Stimulated activated CD4-positive, alpha-beta T cell treated with anti-CD3 and anti-CD28 coated beads, Interleukin-2, amount 100 ng/mL, for 24 hours (primary cell): Measurements from ENCODE around the gene TRAF3.
"Not testable (repeated sequence)": the region's sequence is repeated elsewhere in the genome, so short reads cannot be mapped to it uniquely, and the experiment has no call there.

ENCODE experiments used
- DNase-seq, 2 donors: peaks; one replicate each; pipeline ENCODE4 v3.0.0-alpha.2; 2020

Gene TRAF3

DNA sequence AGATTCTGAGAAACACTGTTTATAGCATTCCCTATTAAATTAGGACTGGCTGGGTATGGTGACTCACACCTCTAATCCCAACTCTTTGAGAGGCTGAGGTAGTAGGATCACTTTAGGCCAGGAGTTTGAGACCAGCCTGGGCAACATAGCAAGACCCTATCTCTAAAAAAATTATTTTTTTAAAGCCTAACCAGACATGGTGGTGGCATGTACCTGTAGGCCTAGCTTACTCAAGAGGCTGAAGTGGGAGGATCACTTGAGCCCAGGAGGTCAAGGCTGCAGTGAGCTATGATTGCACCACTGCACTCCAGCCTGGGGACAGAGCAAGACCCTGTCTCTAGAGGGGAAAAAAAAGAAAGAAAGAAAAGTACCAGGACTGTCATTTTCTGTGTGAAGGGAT lies 119.5 kb downstream of the TRAF3 start:
- DNase-seq: not testable (repeated sequence)

DNA sequence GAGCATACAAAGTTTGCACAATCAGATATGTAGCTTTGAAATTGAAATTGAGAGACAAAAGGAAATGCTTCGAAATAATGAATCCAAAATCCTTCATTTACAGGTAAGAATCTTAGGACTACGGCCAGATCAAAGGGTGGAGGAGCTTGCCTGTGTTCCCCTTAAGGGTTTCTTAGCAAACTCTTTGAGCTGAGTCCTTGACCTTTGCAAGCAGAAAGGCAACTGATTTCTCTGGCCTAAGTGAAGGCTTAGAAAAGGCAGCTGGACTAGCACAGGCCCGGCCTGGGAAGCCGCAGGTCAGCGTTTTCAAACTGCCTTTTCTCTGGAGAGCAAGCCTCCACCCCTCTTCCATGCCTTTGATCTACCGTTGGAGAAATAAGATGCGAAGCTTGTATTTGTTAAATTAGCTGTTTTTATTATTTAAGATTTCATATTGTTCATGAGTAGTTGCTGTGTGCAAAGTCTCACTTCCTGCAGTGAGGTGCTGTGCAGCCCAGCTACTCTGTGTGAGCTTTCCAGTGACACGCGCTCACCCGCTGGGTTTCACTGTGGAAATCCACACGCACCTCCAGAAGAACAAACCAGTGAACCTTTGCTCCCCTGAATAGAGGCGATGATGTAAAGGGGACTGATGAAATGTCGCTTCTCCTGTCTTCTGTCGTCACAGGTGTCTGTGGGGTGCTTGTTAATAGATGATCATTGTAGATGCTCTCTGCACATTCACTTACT lies 120.2 kb downstream of the TRAF3 start:
- DNase-seq: no peak

DNA sequence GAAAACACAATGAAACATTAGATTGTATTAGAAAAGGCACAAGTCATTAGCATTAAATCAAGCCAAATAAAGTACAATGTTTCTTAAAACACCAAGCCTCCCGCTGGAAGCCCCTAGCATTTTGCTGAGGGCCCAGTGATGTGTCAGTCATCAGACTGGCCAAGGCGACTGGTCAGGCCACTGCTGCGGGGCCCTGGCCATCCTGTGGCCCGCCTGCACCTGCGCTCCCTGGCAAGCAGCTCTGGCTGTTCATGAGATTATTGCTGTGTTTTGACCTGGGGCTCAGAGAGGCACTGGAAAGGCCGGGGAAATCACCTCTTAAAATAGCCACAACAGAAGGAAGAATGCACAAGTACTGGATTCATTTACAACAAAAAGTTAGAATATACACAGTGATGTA lies 121.0 kb downstream of the TRAF3 start:
- DNase-seq: no peak

DNA sequence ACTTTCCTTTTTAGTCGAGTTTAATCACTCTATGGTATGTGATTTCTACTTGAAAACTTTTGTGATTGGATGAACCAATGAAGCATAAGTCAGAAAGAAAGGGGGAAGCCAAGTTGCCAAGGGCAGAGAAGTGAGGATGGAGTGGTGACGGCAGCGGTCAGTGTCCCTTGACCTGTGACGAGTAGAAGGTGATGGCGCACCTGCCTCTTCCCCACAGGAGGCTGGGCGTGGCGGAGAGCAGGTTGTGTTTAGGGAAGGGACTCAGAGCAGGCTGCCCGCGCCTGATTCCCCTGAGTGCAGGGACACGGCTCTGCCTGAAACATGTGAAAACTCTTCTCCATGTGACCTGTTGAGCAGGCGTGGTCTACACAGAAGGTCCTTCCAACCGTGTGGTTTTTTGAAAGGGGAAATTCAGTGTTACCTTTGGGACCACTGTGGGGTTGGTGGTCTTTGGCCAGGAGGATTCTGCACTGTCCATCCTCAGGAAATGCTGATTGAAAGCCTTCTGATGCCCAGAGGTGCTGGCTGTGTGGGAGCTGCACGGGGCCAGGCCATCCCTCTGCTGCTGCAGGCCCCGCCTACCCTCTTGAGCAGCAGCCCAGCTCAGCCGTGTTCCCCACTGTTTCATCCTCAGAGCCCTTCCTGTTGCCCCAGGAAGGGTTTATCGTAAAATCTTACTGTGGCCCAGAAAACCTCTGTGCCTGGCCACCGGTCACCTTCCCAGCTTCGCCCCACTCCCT lies 121.7 kb downstream of the TRAF3 start:
- DNase-seq: no peak

DNA sequence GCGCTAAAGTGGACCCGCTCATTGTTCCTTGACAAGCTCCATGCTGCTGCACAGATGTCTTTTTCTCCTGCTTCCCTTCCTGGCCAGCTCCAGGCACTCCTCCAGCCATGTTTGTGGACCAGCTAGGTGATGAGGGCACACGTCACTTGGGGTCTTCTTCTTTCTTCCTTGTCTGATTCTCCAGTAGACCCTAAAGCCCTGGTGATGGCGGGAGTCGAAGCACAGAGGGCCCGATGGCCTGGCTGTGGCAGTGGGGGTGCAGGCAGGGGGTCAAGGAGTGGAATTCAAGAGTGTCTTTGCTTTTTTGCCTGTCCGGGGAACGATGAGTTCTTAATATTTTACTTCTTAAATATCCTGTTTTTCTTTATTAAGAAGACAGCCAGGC lies 122.3 kb downstream of the TRAF3 start:
- DNase-seq: no peak

DNA sequence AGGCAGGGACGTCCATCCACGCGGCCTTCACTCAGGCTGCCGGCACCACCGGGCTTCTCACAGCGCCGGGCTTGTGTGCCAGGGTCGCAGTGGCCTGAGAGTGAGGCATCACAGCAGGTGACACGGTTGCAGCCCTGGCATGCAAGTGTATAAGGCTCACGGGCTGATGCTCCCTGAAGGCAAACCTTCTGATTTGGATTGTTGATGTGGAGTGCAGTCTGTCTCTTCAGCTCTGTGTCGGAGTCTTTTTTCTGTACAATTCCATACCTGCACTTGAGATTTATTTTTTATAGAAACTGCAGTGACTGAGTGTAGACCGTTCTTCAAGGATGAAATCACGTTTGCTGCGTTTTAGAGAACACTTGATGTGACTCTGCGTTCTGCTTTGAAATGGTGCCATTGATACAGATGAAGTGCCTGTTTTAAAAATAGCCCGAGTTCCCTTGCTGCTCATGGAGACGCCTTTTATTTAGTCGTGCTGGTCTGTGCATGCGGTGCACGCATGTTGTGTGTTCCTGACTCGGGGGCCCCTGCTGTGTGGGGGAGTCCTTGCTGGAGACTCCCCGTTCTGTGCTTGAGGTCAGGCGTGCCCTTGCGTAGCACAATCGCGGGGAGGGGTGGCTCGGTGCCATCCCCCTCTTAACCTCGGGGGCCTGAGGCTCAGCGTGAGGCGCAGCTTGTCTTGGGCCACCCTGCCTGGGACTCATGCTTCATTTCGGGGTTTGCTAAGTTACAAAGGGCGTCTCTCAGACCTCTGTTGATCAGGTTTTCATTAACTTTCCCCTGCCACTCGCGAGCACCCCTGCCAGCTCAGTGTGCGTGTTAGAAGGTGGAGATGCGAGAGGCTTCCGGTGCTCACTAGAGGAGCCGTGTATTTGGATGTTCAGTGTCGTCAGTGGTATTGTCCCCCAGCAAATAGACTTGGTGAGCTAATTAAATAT lies 123.7 kb downstream of the TRAF3 start:
- no peak for DNase-seq

DNA sequence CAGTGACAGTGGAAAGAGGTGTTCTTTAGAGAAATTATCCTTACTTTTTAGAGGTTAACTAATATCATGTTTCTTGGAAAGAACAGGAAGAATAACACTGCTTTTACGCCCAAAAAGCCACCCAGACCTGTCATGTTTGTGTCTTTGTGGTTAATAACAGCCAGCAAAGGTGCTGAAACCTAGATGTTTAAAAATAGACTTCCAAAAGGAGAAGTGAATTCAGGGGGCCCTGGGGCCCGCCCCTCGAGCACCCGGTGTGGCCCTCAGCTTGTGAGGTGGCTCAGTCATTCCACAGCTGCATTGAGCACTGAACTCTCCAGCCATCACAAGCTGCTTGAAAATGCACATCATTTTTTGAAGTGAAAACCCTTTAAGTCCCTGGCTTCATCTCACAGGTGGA lies 124.4 kb downstream of the TRAF3 start:
- DNase-seq: no peak

DNA sequence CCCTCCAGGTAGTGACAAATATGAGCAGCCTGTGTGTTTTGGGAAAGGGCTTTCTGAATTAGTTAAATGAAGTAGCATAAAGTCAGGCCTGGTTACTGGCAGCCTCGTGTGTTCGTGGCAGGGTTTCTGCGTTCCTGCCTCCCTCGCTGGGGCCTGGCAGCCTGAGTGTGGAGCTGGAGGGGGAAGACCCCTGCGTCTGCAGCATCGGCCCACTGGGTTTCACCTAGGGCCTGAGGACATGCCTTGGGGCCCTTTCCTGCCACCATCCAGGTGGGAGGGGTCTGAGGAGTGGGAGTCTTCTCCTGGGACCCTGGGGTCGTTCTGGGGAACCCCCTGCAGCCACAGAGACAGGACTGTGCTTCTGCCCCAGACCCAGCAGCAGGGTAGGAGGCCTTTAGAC lies 124.8 kb downstream of the TRAF3 start:
- DNase-seq: no peak

DNA sequence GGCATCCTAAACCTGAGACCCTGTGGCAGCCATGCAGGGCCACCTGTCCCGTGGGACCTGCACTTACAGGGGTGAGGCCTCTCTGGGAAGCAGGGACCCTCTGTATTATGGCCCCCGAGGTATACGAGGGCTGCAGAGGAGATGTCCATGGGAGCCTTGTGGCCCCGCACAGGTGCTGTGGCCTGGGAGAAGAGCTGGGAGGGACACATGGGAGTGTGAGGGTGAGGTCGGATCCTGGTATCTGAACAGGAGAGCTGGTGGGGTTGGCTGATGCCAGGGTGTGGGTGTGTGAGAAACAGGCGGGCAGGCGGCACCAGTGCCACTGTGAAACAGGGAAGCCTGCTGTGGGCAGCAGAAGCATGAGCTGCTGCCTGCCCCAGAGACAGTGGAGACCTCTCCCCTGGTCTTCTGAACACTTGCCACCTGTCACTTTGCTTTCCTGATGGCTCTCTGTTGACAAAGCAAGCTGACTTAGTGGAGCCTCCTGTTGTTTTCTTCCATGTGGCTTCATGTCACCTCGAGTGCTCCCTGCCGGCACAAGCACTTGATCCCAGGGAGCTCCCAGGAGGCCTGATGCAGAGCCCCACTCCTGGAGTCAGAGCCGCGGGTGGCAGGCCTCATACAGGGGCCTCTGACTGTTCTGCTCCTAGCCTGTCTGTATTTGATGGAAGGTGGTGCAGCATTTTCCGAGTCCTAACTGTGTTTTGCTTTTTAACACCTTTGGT lies 125.4 kb downstream of the TRAF3 start:
- DNase-seq: no peak

DNA sequence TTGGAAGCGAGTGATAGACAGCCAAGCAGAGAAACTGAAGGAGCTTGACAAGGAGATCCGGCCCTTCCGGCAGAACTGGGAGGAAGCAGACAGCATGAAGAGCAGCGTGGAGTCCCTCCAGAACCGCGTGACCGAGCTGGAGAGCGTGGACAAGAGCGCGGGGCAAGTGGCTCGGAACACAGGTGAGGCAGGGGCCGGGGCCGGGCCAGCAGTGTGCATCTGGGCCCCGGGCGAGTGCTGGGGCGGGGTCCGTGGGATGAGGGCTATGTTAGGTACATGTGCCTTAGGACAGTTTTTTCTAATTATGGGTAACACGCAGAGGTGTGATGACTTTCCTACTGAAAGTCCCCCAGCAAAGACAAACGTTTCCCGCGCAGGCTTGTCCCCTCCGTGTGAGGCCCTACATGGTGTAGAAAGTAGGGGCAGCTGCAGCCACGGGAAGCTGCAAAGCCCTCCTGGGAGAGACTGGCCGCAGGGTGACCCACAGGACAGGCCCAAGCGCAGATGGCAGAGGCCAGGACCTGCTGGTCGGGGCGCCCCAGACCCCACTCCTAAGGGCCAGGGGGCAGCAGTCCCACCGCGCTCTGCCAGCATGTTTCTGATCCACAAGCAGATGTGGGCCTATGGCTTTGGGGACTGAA lies 126.1 kb downstream of the TRAF3 start:
- no peak for DNase-seq

DNA sequence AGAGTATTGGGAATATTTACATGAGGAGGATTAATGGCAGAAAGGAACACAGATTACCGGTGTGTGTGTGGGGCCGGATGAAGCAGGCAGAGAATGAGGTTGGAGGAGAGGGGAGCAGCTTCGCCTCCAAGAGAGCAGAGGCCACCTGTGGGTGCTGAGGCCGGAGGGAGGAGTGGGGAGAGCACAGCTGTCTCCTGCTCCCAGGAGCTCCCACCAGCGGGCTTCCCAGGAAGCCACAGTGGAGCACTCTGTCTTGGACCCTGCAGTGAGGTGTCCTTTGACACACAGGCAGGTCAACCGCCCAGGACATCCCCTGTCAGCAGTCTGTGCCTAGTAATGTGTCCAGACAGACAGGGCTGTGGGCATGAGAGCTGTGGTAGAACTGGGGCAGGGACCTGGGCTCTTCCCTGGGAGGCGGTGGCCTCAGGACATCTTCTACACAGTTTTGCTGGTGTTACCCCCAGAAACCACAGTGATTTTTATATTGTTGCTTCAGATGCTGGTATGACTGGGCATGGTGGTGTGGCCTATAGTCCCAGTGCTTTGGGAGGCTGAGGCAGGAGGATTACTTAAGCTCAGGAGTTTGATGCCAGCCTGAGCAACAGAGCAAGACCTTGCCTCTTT lies 126.8 kb downstream of the TRAF3 start:
- DNase-seq: no peak

DNA sequence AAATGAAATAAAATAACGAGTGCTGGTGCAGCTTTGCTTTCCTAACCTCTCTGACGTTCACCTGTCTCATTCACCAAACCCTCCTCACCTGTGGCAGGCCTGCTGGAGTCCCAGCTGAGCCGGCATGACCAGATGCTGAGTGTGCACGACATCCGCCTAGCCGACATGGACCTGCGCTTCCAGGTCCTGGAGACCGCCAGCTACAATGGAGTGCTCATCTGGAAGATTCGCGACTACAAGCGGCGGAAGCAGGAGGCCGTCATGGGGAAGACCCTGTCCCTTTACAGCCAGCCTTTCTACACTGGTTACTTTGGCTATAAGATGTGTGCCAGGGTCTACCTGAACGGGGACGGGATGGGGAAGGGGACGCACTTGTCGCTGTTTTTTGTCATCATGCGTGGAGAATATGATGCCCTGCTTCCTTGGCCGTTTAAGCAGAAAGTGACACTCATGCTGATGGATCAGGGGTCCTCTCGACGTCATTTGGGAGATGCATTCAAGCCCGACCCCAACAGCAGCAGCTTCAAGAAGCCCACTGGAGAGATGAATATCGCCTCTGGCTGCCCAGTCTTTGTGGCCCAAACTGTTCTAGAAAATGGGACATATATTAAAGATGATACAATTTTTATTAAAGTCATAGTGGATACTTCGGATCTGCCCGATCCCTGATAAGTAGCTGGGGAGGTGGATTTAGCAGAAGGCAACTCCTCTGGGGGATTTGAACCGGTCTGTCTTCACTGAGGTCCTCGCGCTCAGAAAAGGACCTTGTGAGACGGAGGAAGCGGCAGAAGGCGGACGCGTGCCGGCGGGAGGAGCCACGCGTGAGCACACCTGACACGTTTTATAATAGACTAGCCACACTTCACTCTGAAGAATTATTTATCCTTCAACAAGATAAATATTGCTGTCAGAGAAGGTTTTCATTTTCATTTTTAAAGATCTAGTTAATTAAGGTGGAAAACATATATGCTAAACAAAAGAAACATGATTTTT lies 128.2 kb downstream of the TRAF3 start:
- no peak for DNase-seq

DNA sequence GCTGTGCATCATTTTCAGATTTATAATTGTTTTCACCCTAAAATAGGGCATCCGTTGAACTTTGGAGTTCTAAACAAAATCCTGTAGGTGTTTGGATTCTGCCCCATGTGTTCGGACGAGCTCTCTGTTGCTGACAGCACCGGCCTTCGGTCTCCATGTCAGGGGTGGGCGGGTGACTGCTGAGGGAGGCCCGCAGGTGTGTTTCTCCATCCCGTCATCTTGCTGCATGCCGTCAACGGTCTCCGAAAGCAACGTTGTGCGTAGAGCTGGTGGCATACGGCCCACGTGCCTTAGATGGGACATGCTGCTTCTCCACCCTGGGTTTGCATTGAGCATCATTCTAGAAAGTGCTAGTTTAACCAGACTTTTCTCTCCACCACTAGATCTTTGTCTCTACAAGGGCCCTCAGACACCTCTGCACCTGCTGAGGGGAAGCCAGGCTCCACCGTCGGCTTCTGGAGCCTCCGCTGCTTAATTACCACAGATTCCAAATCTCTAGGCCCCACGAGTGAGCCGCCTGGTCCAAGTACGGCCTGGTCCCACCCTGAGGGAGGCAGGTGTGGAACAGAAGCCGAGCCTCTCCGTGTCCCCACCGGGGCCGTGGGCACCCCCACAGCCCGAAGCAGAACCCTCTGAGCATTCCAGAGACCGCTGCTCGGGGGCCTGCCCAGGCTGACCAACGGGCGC lies 129.5 kb downstream of the TRAF3 start:
- no peak for DNase-seq

DNA sequence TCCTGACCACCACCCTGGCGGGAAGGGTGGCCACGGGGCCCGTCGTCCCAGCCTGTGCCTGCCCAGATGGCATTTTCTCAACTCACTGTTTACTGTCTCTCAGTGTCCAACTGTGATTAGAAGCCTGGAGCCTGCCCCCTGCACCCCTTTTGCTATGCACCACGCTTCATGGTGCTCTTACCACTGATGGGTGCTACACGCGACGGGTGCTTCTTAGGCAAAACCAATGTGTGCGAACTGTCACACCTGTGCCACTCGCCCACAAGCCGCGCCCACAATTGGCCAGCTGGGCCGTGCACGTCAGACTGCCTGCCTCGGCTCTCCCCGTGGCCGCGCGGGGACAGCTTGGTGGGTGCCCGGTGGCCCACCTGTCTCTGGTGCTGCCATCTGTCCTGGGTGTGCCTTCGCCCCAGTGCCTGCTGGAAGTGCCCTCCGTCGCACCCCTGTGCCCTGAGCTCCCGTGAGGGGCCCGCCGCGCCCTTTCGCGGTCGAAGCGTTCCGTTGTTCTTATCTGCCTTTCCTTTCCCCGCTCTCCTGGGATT lies 130.1 kb downstream of the TRAF3 start:
- no peak for DNase-seq

DNA sequence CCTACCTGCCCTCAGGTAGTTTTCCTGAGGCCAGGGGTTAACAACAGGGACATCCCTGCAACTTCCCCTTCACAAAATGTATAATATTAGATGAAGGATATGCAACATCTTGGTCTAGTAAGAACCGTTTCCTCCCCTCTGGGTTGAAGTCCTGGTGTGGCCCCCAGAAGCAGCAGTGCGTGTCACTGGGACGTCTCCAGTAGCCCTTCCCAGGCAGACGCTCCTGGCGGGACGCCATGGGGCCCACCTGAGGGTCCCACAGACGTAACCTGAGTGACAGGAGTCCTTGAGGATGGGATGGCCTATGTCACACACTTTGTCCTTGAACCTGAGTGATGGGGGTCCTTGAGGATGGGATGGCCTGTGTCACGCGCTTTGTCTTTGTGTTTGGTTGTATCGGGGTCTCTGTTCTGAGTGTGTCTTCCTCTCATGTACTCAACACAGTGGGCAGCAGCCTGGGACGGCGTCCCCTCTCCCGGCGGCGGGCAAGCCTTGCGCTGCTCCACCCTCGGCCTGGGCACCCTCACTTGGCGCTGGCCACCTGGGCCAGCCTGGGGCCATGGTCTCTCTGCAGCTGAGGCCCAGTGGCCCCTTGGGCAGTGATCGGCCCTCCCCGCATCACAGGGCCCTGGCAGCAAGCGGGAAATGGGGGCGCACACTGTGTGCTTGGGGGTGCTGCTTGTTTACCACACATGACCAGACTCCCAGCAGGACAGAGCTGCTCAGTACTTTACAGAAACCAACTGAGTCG lies 130.9 kb downstream of the TRAF3 start:
- no peak for DNase-seq

DNA sequence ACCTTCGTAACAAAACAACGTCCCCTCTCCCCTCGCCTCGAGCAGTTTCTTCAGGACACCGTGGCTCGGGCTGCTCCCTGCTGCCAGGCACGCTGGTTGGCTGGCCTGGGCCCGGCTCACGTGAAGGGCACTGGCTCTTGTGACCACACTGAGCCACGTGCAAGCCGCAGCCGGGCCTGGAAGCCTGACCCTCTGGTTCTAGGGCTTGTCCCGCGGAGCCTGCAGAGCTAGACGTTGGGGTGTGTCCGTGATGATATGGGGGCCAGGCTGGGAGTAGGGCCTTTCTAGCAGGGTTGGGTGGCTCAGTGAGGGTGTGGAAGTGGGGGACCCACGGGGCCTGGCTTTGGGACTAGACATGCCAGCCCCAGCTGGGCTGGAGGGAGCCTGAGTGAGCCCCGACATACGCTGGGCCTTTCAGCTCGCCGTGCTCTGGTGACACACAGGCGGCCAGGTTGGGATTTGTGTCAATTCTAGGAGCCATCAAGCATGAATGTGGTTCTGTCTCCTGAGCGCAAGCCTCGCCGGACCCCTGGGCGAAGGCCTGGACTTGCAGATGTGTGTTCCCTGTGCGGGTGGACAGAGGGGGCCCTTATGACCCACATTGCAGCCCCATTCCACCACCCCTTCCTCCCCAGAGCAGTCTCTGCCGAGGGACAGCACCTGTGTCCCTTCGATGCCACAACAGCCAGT lies 131.7 kb downstream of the TRAF3 start:
- no peak for DNase-seq

DNA sequence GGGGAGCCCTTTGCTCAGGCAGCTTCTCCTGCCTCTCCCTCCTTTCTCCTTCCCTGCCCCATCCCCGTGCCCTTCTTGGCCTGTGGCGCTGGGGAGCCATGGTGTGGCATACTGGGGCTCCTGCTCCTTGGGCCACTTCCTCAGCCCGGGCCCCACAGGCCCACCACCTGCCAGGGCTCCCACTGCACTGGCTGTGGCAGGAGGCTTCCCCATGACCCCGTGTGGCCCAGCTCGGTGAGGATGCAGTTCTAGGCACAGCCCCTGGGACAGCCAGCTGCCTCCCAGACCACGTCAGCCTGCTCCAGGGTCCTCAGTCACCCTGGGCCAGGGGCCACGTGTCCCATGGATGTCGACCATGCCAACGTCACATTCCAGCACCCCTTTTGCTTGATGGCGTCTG lies 132.2 kb downstream of the TRAF3 start:
- DNase-seq: no peak

DNA sequence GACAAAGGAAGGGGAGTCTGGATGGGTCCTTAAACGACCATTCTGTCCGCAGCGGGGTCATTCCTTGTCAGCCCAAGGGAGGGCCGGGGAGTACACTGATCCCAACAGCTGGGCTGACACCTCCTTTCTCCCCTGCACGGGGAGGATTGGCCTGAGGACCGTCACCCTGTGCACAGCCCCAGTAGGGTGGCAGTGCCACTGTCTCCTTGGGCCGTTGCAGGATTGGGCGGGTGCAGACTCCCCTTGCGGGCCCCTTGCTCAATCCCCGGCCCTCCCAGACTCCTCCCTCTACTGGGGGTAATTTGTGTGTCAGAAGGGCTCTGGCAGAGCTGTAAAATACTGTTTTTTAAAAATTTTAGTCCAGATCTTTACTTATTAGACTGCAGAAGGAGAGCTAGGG lies 132.7 kb downstream of the TRAF3 start:
- DNase-seq: no peak
